ENCODE results near the gene R3HDM2. TPM values are rescaled to one million over a fixed set of nuclear protein-coding genes. Genes with fewer than 3 reads are reported as not detected.

R3HDM2 gene
- total RNA-seq, 1 experiment from 2014 or later, result 45.4 TPM

DNA sequence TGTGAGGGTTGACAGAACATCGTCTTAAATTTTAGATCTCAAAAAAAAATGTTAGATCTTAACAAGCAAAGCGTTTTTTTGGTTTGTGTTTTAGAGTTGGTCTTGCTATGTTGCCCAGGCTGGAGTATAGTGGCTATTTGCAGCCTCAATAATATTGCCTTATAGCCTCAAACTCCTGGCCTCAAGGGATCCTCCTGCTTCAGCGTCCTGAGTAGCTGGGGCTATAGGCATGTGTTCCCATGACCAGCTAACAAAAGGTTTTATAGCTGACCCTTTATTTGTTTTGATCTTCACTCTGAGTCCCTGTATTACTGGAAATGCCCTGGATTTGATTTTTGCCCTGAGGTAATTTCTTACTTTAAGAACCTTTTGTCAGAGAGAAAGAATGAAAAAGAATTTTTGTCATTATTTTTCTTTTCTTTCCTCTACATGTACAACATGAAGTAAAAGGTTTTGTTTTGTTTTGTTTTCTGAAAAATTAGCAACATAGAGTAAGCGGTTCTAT lies 9.0 kb upstream of the R3HDM2 start:
- H3K9me3 ChIP-seq (ENCODE audit: control insufficient read depth in 1 of 2, insufficient read depth in 1 of 2, low read depth in 1 of 2, low read length in 2 of 2), result peaks cover 0 to 8% of the 10 kb centered on the region in 2 experiments; a peak in 1 of 4 replicates
- H3K4me3 ChIP-seq (replicated peaks in 1 of 2; ENCODE audit: low read depth in 1 of 2, low read length in 2 of 2), result no peak overlapping the region
- TF ChIP-seq ELF1 (IDR thresholded peaks at IDR 0.05; ENCODE audit: borderline replicate concordance, low read depth) (no peak), SP1 (IDR thresholded peaks at IDR 0.05; ENCODE audit: low read depth) (no peak), EZH2phosphoT487 (IDR thresholded peaks at IDR 0.05; ENCODE audit: borderline replicate concordance) (no peak), RAD21 (IDR thresholded peaks at IDR 0.05; ENCODE audit: low read depth) (no peak), YY1 (IDR thresholded peaks at IDR 0.05; ENCODE audit: extremely low read depth, insufficient replicate concordance, low read depth, low read length) (no peak), FOSL1 (IDR thresholded peaks at IDR 0.05; ENCODE audit: low read depth) (no peak), ZNF274 (IDR thresholded peaks at IDR 0.05; ENCODE audit: low read depth, low read length) (no peak), ATF3 (IDR thresholded peaks at IDR 0.05) (no peak), CEBPB (IDR thresholded peaks at IDR 0.05; ENCODE audit: low read depth) (no peak), SIN3A (IDR thresholded peaks at IDR 0.05; ENCODE audit: low read depth) (no peak), POLR2A (IDR thresholded peaks at IDR 0.05; ENCODE audit: borderline replicate concordance, extremely low read depth, insufficient read depth, insufficient read length) (no peak), TCF7L2 (IDR thresholded peaks at IDR 0.05; ENCODE audit: borderline replicate concordance, extremely low read depth, insufficient read depth, insufficient read length) (no peak), CBX3 (IDR thresholded peaks at IDR 0.05; ENCODE audit: low read depth) (no peak)
- TF ChIP-seq, protein P1, sequence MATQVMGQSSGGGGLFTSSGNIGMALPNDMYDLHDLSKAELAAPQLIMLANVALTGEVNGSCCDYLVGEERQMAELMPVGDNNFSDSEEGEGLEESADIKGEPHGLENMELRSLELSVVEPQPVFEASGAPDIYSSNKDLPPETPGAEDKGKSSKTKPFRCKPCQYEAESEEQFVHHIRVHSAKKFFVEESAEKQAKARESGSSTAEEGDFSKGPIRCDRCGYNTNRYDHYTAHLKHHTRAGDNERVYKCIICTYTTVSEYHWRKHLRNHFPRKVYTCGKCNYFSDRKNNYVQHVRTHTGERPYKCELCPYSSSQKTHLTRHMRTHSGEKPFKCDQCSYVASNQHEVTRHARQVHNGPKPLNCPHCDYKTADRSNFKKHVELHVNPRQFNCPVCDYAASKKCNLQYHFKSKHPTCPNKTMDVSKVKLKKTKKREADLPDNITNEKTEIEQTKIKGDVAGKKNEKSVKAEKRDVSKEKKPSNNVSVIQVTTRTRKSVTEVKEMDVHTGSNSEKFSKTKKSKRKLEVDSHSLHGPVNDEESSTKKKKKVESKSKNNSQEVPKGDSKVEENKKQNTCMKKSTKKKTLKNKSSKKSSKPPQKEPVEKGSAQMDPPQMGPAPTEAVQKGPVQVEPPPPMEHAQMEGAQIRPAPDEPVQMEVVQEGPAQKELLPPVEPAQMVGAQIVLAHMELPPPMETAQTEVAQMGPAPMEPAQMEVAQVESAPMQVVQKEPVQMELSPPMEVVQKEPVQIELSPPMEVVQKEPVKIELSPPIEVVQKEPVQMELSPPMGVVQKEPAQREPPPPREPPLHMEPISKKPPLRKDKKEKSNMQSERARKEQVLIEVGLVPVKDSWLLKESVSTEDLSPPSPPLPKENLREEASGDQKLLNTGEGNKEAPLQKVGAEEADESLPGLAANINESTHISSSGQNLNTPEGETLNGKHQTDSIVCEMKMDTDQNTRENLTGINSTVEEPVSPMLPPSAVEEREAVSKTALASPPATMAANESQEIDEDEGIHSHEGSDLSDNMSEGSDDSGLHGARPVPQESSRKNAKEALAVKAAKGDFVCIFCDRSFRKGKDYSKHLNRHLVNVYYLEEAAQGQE (IDR thresholded peaks at IDR 0.05; ENCODE audit: low read depth), result no peak
- TF ChIP-seq, protein P2, sequence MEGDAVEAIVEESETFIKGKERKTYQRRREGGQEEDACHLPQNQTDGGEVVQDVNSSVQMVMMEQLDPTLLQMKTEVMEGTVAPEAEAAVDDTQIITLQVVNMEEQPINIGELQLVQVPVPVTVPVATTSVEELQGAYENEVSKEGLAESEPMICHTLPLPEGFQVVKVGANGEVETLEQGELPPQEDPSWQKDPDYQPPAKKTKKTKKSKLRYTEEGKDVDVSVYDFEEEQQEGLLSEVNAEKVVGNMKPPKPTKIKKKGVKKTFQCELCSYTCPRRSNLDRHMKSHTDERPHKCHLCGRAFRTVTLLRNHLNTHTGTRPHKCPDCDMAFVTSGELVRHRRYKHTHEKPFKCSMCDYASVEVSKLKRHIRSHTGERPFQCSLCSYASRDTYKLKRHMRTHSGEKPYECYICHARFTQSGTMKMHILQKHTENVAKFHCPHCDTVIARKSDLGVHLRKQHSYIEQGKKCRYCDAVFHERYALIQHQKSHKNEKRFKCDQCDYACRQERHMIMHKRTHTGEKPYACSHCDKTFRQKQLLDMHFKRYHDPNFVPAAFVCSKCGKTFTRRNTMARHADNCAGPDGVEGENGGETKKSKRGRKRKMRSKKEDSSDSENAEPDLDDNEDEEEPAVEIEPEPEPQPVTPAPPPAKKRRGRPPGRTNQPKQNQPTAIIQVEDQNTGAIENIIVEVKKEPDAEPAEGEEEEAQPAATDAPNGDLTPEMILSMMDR (IDR thresholded peaks at IDR 0.05 in 2 of 3, conservative IDR thresholded peaks at IDR 0.05 in 1 of 3; ENCODE audit: borderline replicate concordance in 1 of 3, insufficient read depth in 1 of 3, low read depth in 2 of 3, low read length in 2 of 3), result no peak
- TF ChIP-seq, protein P3, sequence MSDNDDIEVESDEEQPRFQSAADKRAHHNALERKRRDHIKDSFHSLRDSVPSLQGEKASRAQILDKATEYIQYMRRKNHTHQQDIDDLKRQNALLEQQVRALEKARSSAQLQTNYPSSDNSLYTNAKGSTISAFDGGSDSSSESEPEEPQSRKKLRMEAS (IDR thresholded peaks at IDR 0.05), result no peak
- no peaks in the 10 kb centered on the region for H3K36me3 ChIP-seq (ENCODE audit: control insufficient read depth in 1 of 2, insufficient read depth in 2 of 2, low read length in 2 of 2)
- no peak overlapping the region for H2AFZ ChIP-seq (ENCODE audit: low read depth, low read length, poor library complexity, severe bottlenecking)
- H3K27ac ChIP-seq (ENCODE audit: low read depth, low read length), result no peak overlapping the region
- DNase-seq (ENCODE audit: low read depth, low spot score) (no peak), ATAC-seq (no peak)
- H3K9me2 ChIP-seq (ENCODE audit: insufficient read depth), result no peaks in the 10 kb centered on the region
- no peaks in the 10 kb centered on the region for H3K27me3 ChIP-seq (ENCODE audit: insufficient read depth, low read length)
- H3K4me1 ChIP-seq (ENCODE audit: control insufficient read depth in 1 of 2, insufficient read depth in 2 of 2, low read length in 2 of 2), result no peaks in the 10 kb centered on the region
- no peak overlapping the region for H3K9ac ChIP-seq (ENCODE audit: low read length)
- H4K20me1 ChIP-seq (ENCODE audit: insufficient read depth), result no peaks in the 10 kb centered on the region
- intact Hi-C loops (cut with micrococcal nuclease), result no loop called here
- RAD21 ChIA-PET (ENCODE audit: low non-redundant PET in 1 of 2, low total read pairs in 2 of 2, uncharacterized antibody in 2 of 2, unreplicated experiment in 2 of 2), result no interaction called here
- no TSS peak for BruUV-seq (replicated peaks)
- no peak overlapping the region for H3K4me2 ChIP-seq (ENCODE audit: low read length)
- CTCF ChIA-PET, result interaction anchor here (1.2 kb wide), 1 partner anchor 13 kb away, joined by 4 read pairs; no protein-coding TSS in a partner anchor
- POLR2A ChIA-PET, result no interaction called here
- no peaks in the 10 kb centered on the region for H3K79me2 ChIP-seq (ENCODE audit: insufficient read depth, low read length)

All from HCT116 (cell line).